ENCODE data around the gene SLC2A4RG.
A peak's percentile ranks its signal among the peaks of the same experiment; 100 is the strongest.
"Not testable (repeated sequence)": the region's sequence is repeated elsewhere in the genome, so short reads cannot be mapped to it uniquely, and the experiment has no call there.

Gene SLC2A4RG

GRCh38 chr20:63722967-63723622 lies 16.5 kb upstream of the SLC2A4RG start:
- DNase-seq, result not testable (repeated sequence)

- DNase-seq, result not testable (repeated sequence)
These were observed 9.3 kb upstream of the SLC2A4RG start for GRCh38 chr20:63730189-63730733.

- DNase-seq, result no peak
These were observed 8.2 kb upstream of the SLC2A4RG start for GRCh38 chr20:63731410-63731809.

- DNase-seq, result no peak
These were observed 7.2 kb upstream of the SLC2A4RG start for GRCh38 chr20:63732118-63733095.

- DNase-seq, result no peak
These were observed 6.5 kb upstream of the SLC2A4RG start for GRCh38 chr20:63733117-63733516.

- DNase-seq, result no peak
These were observed 5.9 kb upstream of the SLC2A4RG start for GRCh38 chr20:63733579-63734081.

- DNase-seq, result no peak
These were observed 5.2 kb upstream of the SLC2A4RG start for GRCh38 chr20:63734111-63734945.

GRCh38 chr20:63734946-63735858 lies 4.4 kb upstream of the SLC2A4RG start:
- peak; percentile 25 for DNase-seq

- peak; percentile 73 for DNase-seq
These were observed 3.5 kb upstream of the SLC2A4RG start, which contains the start of gene LIME1 for GRCh38 chr20:63735859-63736718. LIME1 (plus strand) TSS chr20:63736664; CDS start chr20:63737550, 886 bp downstream.

GRCh38 chr20:63736893-63737694 lies 2.5 kb upstream of the SLC2A4RG start:
- DNase-seq, result peak; percentile 68

- DNase-seq, result no peak
These were observed 2.0 kb upstream of the SLC2A4RG start for GRCh38 chr20:63737695-63737944.

GRCh38 chr20:63737945-63738686 lies 1.5 kb upstream of the SLC2A4RG start:
- peak; percentile 47 for DNase-seq

- peak; percentile 45 for DNase-seq
These were observed 868 bp upstream of the SLC2A4RG start for GRCh38 chr20:63738687-63739129.

GRCh38 chr20:63740070-63740626 lies 572 bp downstream of the SLC2A4RG start:
- DNase-seq, result peak; percentile 44

GRCh38 chr20:63740627-63741353 lies 1.2 kb downstream of the SLC2A4RG start:
- peak; percentile 47 for DNase-seq

GRCh38 chr20:63741354-63741675 lies 1.7 kb downstream of the SLC2A4RG start:
- no peak for DNase-seq

- DNase-seq, result no peak
These were observed 2.3 kb downstream of the SLC2A4RG start for GRCh38 chr20:63741676-63742380.
